Calu3 (cell line): ENCODE data around the gene APOC3. TPM values are rescaled to one million over a fixed set of nuclear protein-coding genes. Genes with fewer than 3 reads are reported as not detected.

Experiments used
- BruUV-seq: library from RNA; stranded (reverse); fragments of 400-500 nt; replicated peaks from 2 replicates; lab custom pipeline; 2021; lab: Mats Ljungman, UMichigan
- CTCF ChIA-PET: fragments of 300-600 bp; sonication (Branson Sonifier 250); formaldehyde crosslinking; loops from one replicate; lab custom pipeline; 2022; ENCODE audit warnings: antibody characterized with exemption; lab: Charles Lee
- DNase-seq: peaks from one replicate; pipeline ENCODE4 v3.0.0; 2022
- H3K27ac Mint-ChIP-seq: one replicate; pipeline ENCODE4 v1.8.0; 2022; ENCODE audit warnings: mixed read lengths; ENCODE audit not compliant: unreplicated experiment
- H3K27me3 Mint-ChIP-seq: one replicate; pipeline ENCODE4 v1.8.0; 2022; ENCODE audit warnings: mixed read lengths; ENCODE audit not compliant: unreplicated experiment
- H3K36me3 Mint-ChIP-seq: one replicate; pipeline ENCODE4 v1.8.0; 2022; ENCODE audit warnings: mild to moderate bottlenecking, moderate library complexity, mixed read lengths; ENCODE audit not compliant: insufficient read depth, unreplicated experiment
- H3K4me1 Mint-ChIP-seq: one replicate; pipeline ENCODE4 v1.8.0; 2022; ENCODE audit warnings: mild to moderate bottlenecking, low read depth, mixed read lengths; ENCODE audit not compliant: unreplicated experiment
- H3K4me3 Mint-ChIP-seq: one replicate; pipeline ENCODE4 v1.8.0; 2022; ENCODE audit warnings: mild to moderate bottlenecking, low read depth, moderate library complexity, mixed read lengths; ENCODE audit not compliant: unreplicated experiment
- H3K9me3 Mint-ChIP-seq: one replicate; pipeline ENCODE4 v1.8.0; 2022; ENCODE audit warnings: low read depth, mixed read lengths; ENCODE audit not compliant: unreplicated experiment
- intact Hi-C: fragments of 100-400 bp; cut with micrococcal nuclease; formaldehyde crosslinking; loops from one replicate; pipeline ENCODE4 v1.10.0; 2022; ENCODE audit not compliant: unreplicated experiment
- total RNA-seq: library from RNA; stranded (reverse); gene quantifications from 2 replicates; pipeline ENCODE4 v1.2.3, GENCODE V29; 2022
- TF ChIP-seq, protein P1 (sequence below): fragments of 200-600 bp; IDR thresholded peaks from one replicate; pipeline ENCODE4 v1.8.0; 2022; ENCODE audit warnings: antibody characterized with exemption; ENCODE audit not compliant: unreplicated experiment

APOC3 gene
- total RNA-seq, 1 experiment from 2014 or later = not detected

DNA sequence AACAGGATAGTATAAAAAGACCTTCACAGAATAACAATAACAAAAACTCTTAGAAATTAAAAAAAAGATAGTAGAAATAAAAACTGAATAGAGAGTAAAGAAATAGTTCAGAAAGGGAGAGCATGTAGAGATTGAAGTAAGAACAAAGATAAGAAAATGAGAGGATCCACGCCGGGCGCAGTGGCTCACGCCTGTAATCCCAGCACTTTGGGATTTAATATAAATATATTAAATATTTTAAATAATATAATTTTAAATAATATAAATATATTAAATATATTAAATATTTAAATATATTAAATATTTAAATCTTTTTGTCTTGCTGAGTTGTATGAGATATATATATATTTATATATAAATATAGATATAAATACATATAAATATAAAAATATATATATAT lies 17.6 kb upstream of the APOC3 start:
- Mint-ChIP-seq H3K9me3 (no peaks in the 10 kb centered on the region), H3K4me1 (peaks cover 8% of the 10 kb centered on the region), H3K4me3 (no peak overlapping the region), H3K27me3 (peaks cover 23% of the 10 kb centered on the region), H3K36me3 (peaks cover 5% of the 10 kb centered on the region), H3K27ac (no peak overlapping the region)
- intact Hi-C loops = no loop called here
- TF ChIP-seq, protein P1, sequence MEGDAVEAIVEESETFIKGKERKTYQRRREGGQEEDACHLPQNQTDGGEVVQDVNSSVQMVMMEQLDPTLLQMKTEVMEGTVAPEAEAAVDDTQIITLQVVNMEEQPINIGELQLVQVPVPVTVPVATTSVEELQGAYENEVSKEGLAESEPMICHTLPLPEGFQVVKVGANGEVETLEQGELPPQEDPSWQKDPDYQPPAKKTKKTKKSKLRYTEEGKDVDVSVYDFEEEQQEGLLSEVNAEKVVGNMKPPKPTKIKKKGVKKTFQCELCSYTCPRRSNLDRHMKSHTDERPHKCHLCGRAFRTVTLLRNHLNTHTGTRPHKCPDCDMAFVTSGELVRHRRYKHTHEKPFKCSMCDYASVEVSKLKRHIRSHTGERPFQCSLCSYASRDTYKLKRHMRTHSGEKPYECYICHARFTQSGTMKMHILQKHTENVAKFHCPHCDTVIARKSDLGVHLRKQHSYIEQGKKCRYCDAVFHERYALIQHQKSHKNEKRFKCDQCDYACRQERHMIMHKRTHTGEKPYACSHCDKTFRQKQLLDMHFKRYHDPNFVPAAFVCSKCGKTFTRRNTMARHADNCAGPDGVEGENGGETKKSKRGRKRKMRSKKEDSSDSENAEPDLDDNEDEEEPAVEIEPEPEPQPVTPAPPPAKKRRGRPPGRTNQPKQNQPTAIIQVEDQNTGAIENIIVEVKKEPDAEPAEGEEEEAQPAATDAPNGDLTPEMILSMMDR = no peak
- CTCF ChIA-PET = no interaction called here
- no TSS peak for BruUV-seq
- no peak for DNase-seq

DNA sequence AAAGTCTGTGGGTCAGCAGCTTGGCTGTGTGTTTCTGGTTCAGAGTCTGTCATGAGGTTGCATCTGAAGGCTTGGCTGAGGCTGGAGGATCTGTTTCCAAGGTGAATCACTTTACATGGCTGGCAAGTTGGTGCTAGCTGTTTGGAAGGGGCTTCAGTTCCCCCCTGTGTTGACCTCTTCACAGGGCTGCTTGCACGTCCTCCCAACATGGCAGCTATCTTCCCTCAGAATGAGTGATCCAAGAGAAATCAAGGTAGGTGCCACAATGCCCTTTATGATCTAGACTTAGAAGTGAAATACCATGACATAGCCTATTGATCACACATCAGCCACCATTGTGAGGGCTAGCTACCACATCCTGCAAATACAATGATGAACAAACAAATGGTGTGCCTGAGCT lies 16.5 kb upstream of the APOC3 start:
- CTCF ChIA-PET = interaction anchor here (0.6 kb wide), 1 partner anchor 339 kb away, joined by 4 read pairs; no protein-coding TSS in a partner anchor
- H3K4me1 Mint-ChIP-seq = peaks cover 2% of the 10 kb centered on the region
- H3K27ac Mint-ChIP-seq = no peak overlapping the region
- H3K4me3 Mint-ChIP-seq = no peak overlapping the region
- peaks cover 23% of the 10 kb centered on the region for H3K27me3 Mint-ChIP-seq
- no peaks in the 10 kb centered on the region for H3K9me3 Mint-ChIP-seq
- intact Hi-C loops = no loop called here
- BruUV-seq = no TSS peak
- DNase-seq = no peak
- TF ChIP-seq, protein P1 = no peak
- H3K36me3 Mint-ChIP-seq = peaks cover 5% of the 10 kb centered on the region

DNA sequence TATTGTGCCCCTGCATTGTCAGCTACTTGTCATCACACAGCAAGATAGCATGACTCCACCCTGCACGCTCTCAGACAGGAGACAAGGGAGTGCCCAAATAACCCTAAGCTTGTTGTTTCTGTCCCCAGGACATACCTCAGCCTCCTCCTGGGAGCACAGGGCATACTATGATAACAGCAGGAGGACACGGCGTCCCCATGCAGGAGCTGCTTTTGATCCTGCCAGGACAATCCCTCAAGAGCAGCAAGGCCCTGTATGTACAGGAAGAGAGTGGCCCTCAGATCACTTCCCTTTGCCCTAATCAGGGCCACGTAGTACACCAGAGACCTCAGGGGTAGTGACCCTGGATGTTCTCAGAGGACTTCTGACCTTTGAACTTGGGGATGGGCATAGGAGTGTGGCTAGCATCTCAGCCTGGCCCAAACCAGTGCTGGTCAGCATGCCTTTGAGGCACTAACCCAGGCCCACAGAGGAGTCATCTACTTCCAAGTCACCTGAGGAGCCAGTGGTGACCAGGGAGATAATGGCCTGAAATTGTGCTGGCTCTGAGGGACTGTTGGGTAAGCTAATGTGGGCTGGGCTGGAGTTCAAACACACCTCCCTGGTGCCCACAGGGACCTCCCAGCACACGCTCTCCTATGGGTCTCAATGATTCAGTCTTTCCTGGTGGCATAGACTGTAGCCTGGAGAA lies 15.8 kb upstream of the APOC3 start:
- TF ChIP-seq, protein P1 = no peak
- H3K27me3 Mint-ChIP-seq = peaks cover 23% of the 10 kb centered on the region
- intact Hi-C loops = no loop called here
- no TSS peak for BruUV-seq
- no peaks in the 10 kb centered on the region for H3K4me1 Mint-ChIP-seq
- peaks cover 5% of the 10 kb centered on the region for H3K36me3 Mint-ChIP-seq
- DNase-seq = no peak
- H3K27ac Mint-ChIP-seq = no peak overlapping the region
- no peak overlapping the region for H3K4me3 Mint-ChIP-seq
- CTCF ChIA-PET = interaction anchor here (0.6 kb wide), 1 partner anchor 340 kb away, joined by 4 read pairs; no protein-coding TSS in a partner anchor
- H3K9me3 Mint-ChIP-seq = no peaks in the 10 kb centered on the region

DNA sequence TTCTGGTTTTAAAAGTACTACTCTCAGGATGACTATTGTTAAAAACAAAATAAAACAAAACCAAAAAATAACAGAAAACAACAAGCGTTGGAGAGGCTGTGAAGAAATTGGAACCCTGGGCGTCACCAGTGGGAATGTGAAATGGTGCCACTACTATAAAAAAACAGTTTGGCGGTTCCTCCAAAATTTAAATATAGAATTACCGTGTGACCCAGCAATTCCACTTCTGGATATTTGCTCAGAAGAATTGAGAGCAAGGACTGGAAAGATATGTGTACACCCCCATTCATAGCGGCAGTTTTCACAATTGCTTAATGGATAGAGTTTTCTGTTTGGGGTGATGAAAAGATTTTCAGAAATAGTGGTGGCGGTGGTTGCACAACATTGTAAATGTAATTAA lies 15.2 kb upstream of the APOC3 start:
- intact Hi-C loops = no loop called here
- peaks cover 5% of the 10 kb centered on the region for H3K36me3 Mint-ChIP-seq
- DNase-seq = no peak
- H3K27me3 Mint-ChIP-seq = peaks cover 23% of the 10 kb centered on the region
- no peak overlapping the region for H3K27ac Mint-ChIP-seq
- TF ChIP-seq, protein P1 = no peak
- H3K4me3 Mint-ChIP-seq = no peak overlapping the region
- no peaks in the 10 kb centered on the region for H3K4me1 Mint-ChIP-seq
- H3K9me3 Mint-ChIP-seq = no peaks in the 10 kb centered on the region
- no TSS peak for BruUV-seq
- CTCF ChIA-PET = no interaction called here
